Endothelial cell of umbilical vein (primary cell): ENCODE data around the gene RASGRF2. TPM values are rescaled to one million over a fixed set of nuclear protein-coding genes. Genes with fewer than 3 reads are reported as not detected.

Experiments used
- BruUV-seq: library from RNA; stranded (reverse); fragments of 400-500 nt; replicated peaks from 2 replicates; lab custom pipeline; 2021; lab: Mats Ljungman, UMichigan
- CTCF ChIA-PET: fragments of 300-600, 350-600 bp; sonication (Branson Sonifier 250); formaldehyde crosslinking; loops from one replicate; lab custom pipeline; 2021; ENCODE audit warnings: antibody characterized with exemption, inconsistent platforms; lab: Charles Lee
- POLR2A ChIA-PET: fragments of 300-600, 350-600 bp; sonication (Branson Sonifier 250); formaldehyde crosslinking; loops from one replicate; lab custom pipeline; 2021; ENCODE audit warnings: antibody characterized with exemption, inconsistent platforms; lab: Charles Lee
- DNase-seq: peaks from one replicate; pipeline ENCODE4 v3.0.0-alpha.2; 2011; ENCODE audit warnings: low read depth, low spot score
- FAIRE-seq: peaks from 2 replicates; lab custom pipeline; 2011; peaks lifted over from hg19 to GRCh38; lab: Jason Lieb, UNC
- H2AFZ ChIP-seq: 2 replicates; pipeline ENCODE4 v1.6.0; 2012; ENCODE audit warnings: low read depth, low read length, control low read depth, inconsistent platforms
- H3K27ac ChIP-seq: 2 replicates; pipeline ENCODE4 v1.5.1; 2011; ENCODE audit warnings: low read depth, mild to moderate bottlenecking, control low read depth, low read length, moderate library complexity; ENCODE audit not compliant: insufficient read depth
- H3K27me3 ChIP-seq, 2 experiments: 2 replicates each; pipeline versions ENCODE4 v1.6.0 to v1.6.1; 2011; ENCODE audit warnings: low read length in 2 of 2, mixed read lengths in 1 of 2; ENCODE audit not compliant: control insufficient read depth in 2 of 2, insufficient read depth in 2 of 2
- H3K36me3 ChIP-seq, 2 experiments: 2 replicates in 1 of 2; 3 replicates in 1 of 2; pipeline ENCODE4 v1.5.1; 2011; ENCODE audit warnings: low read length in 2 of 2, mild to moderate bottlenecking in 1 of 2, moderate library complexity in 1 of 2; ENCODE audit not compliant: control insufficient read depth in 2 of 2, insufficient read depth in 2 of 2; ENCODE audit errors: extremely low read depth in 1 of 2
- H3K4me1 ChIP-seq: 3 replicates; pipeline ENCODE4 v1.5.1; 2011; ENCODE audit warnings: mild to moderate bottlenecking, low read length; ENCODE audit not compliant: control insufficient read depth, insufficient read depth; ENCODE audit errors: extremely low read depth
- H3K4me2 ChIP-seq: 2 replicates; pipeline ENCODE4 v1.6.1; 2011; ENCODE audit warnings: low read length, control low read depth, mixed read lengths; ENCODE audit not compliant: insufficient read depth
- H3K4me3 ChIP-seq, 3 experiments: fragments of 200-600 bp in 1 of 3; sonication (generic), shearing (Covaris generic) in 1 of 3; replicated peaks in 1 of 3; 2 replicates each; pipeline ENCODE4 v1.5.1; 2011 to 2016; ENCODE audit warnings: control low read depth in 3 of 3, low read length in 3 of 3, mild to moderate bottlenecking in 2 of 3, inconsistent platforms in 1 of 3, low read depth in 1 of 3, moderate library complexity in 1 of 3; ENCODE audit not compliant: insufficient read depth in 1 of 3
- H3K79me2 ChIP-seq: 2 replicates; pipeline ENCODE4 v1.6.0; 2012; ENCODE audit warnings: low read length, inconsistent platforms; ENCODE audit not compliant: control insufficient read depth, insufficient read depth
- H3K9ac ChIP-seq: replicated peaks from 2 replicates; pipeline ENCODE3; 2011; ENCODE audit warnings: low read length, control low read depth; ENCODE audit not compliant: insufficient read depth; ENCODE audit errors: extremely low read depth
- H3K9me1 ChIP-seq: replicated peaks from 3 replicates; pipeline ENCODE4 v1.6.0; 2011; ENCODE audit warnings: mild to moderate bottlenecking, low read length; ENCODE audit not compliant: control insufficient read depth, insufficient read depth; ENCODE audit errors: extremely low read depth
- H3K9me3 ChIP-seq: replicated peaks from 2 replicates; pipeline ENCODE4 v1.5.1; 2012; ENCODE audit warnings: low read length, inconsistent platforms; ENCODE audit not compliant: control insufficient read depth, insufficient read depth
- H4K20me1 ChIP-seq: replicated peaks from 2 replicates; pipeline ENCODE3; 2011; ENCODE audit warnings: mild to moderate bottlenecking, low read length; ENCODE audit not compliant: control insufficient read depth, insufficient read depth; ENCODE audit errors: extremely low read depth
- FOS ChIP-seq: IDR thresholded peaks from 2 replicates; pipeline ENCODE4 v1.6.1; 2011; ENCODE audit warnings: mild to moderate bottlenecking, low read length, moderate library complexity, borderline replicate concordance; ENCODE audit not compliant: insufficient read depth
- GATA2 ChIP-seq: IDR thresholded peaks from 2 replicates; pipeline ENCODE4 v1.7.0; 2011; ENCODE audit warnings: low read depth, mild to moderate bottlenecking, moderate library complexity, mixed read lengths, low read length; ENCODE audit not compliant: insufficient read length, insufficient read depth
- JUN ChIP-seq: IDR thresholded peaks from 2 replicates; pipeline ENCODE4 v1.6.1; 2011; ENCODE audit warnings: borderline replicate concordance, low read depth; ENCODE audit not compliant: insufficient read length, insufficient read depth
- POLR2A ChIP-seq: IDR thresholded peaks from 2 replicates; pipeline ENCODE4 v1.6.1; 2012; ENCODE audit warnings: low read depth, mild to moderate bottlenecking, control low read depth, low read length
- POLR2AphosphoS5 ChIP-seq: IDR thresholded peaks from 2 replicates; pipeline ENCODE4 v1.6.1; 2012; ENCODE audit warnings: low read depth, mild to moderate bottlenecking, control low read depth, low read length, moderate library complexity; ENCODE audit not compliant: insufficient read depth
- dilution Hi-C: fragments of 300-500 bp; cut with MboI; formaldehyde crosslinking; loops from one replicate; pipeline ENCODE4 v1.15.0; 2019; ENCODE audit warnings: low sequenced_read_pairs; ENCODE audit not compliant: extremely low pct_ligation_motif_present
- intact Hi-C: fragments of 100-400 bp; cut with micrococcal nuclease; formaldehyde crosslinking; loops from one replicate; pipeline ENCODE4 v1.10.0; 2022
- polyA plus RNA-seq, 4 experiments: library from polyadenylated mRNA; depleted of rRNA in 3 of 4; stranded (reverse) in 3 of 4; unstranded in 1 of 4; fragments of >200 nt; gene quantifications; 2 replicates each; pipeline versions ENCODE4 v1.2.1 to v1.2.3, GENCODE V29; 2011 to 2012; ENCODE audit warnings: missing spikeins in 1 of 4
- total RNA-seq: library from RNA; stranded (reverse); gene quantifications from 2 replicates; pipeline ENCODE4 v1.2.3, GENCODE V29; 2021
- TF ChIP-seq, protein P1 (sequence below), 2 donors: IDR thresholded peaks; 1 replicate in 1 of 2; 2 replicates in 1 of 2; pipeline ENCODE4 v1.5.1; 2011; ENCODE audit warnings: low read length in 2 of 2, mild to moderate bottlenecking in 2 of 2, moderate library complexity in 2 of 2, control low read depth in 1 of 2, inconsistent platforms in 1 of 2, low read depth in 1 of 2; ENCODE audit not compliant: insufficient read depth in 1 of 2; ENCODE audit errors: extremely low read depth in 1 of 2

The RASGRF2 gene
- total and polyA plus RNA-seq, 2 donors (not counting 3 experiments of a cell fraction or from before 2014, with no cell fraction given) = 0.41 to 4.0 TPM

DNA sequence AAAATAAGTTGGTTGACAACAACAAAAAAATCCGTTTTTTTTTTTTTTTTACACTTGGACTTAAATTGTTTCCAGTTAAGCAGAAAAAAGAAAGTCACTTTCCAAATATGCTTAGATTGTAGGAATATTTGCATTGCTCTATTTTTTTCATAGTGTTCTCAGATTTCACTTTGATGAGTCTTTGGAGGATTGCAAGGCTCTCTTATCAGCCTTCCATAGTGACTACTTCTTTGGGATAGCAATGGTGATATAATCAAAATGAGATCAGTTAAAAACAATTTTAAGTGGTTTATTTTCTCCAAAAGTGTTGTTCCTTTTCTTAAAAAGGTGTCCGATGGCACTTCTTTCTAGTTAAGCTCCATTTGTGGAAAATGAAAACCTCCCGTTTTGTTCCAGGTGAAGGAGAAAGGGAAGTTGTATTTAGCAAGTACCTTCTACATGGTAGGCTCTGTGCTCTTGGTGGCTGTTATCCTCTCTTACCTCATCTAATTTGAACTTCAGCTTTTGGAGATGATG is 3.9 kb downstream of the RASGRF2 start:
- CTCF ChIA-PET = interaction anchor here (0.9 to 1.2 kb wide), 3 partner anchors 64 to 276 kb away, joined by 3 to 5 read pairs (median 3); no protein-coding TSS in a partner anchor
- no peak for FAIRE-seq

More for the DNA sequence above, 3.9 kb downstream of the RASGRF2 start:
- intact Hi-C loops (loop anchor here (2.0 to 10.0 kb wide), 6 partner anchors 83 to 791 kb away; partner anchors contain the start of genes DHFR, FAM151B, MSH3 and SSBP2), dilution Hi-C loops (no loop called here)
- Histone ChIP-seq H4K20me1 (no peaks in the 10 kb centered on the region), H3K9me3 (no peaks in the 10 kb centered on the region), H3K36me3 (no peaks in the 10 kb centered on the region), H3K4me2 (peak overlapping the region; percentile 69), H3K4me1 (peaks cover 52% of the 10 kb centered on the region), H3K79me2 (no peaks in the 10 kb centered on the region), H3K9me1 (no peaks in the 10 kb centered on the region), H2AFZ (peak overlapping the region; percentile 4), H3K9ac (no peak overlapping the region), H3K27ac (peak overlapping the region; percentile 5), H3K4me3 (no peak overlapping the region), H3K27me3 (peaks cover 9 to 11% of the 10 kb centered on the region in 2 experiments)
- TF ChIP-seq, protein P1, sequence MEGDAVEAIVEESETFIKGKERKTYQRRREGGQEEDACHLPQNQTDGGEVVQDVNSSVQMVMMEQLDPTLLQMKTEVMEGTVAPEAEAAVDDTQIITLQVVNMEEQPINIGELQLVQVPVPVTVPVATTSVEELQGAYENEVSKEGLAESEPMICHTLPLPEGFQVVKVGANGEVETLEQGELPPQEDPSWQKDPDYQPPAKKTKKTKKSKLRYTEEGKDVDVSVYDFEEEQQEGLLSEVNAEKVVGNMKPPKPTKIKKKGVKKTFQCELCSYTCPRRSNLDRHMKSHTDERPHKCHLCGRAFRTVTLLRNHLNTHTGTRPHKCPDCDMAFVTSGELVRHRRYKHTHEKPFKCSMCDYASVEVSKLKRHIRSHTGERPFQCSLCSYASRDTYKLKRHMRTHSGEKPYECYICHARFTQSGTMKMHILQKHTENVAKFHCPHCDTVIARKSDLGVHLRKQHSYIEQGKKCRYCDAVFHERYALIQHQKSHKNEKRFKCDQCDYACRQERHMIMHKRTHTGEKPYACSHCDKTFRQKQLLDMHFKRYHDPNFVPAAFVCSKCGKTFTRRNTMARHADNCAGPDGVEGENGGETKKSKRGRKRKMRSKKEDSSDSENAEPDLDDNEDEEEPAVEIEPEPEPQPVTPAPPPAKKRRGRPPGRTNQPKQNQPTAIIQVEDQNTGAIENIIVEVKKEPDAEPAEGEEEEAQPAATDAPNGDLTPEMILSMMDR (IDR thresholded peaks at IDR 0.05; ENCODE audit: extremely low read depth in 1 of 2, insufficient read depth in 1 of 2, low read depth in 1 of 2, low read length in 2 of 2) = no peak
- no peak for TF ChIP-seq POLR2A
- peak; percentile 21 for TF ChIP-seq GATA2
- no peak for TF ChIP-seq JUN
- no peak for TF ChIP-seq FOS
- no peak for TF ChIP-seq POLR2AphosphoS5
- POLR2A ChIA-PET = no interaction called here
- TSS peak; percentile 15 for BruUV-seq
- no peak for DNase-seq
